Measurements from ENCODE around the gene IQCF2.
"Not testable (repeated sequence)": the region's sequence is repeated elsewhere in the genome, so short reads cannot be mapped to it uniquely, and the experiment has no call there.

The IQCF2 gene

GRCh38 chr3:51860703-51861665, at the start of gene IQCF2:
IQCF2 (plus strand) TSS chr3:51861615; CDS start chr3:51861667, 52 bp downstream.
- DNase-seq = no peak

DNA sequence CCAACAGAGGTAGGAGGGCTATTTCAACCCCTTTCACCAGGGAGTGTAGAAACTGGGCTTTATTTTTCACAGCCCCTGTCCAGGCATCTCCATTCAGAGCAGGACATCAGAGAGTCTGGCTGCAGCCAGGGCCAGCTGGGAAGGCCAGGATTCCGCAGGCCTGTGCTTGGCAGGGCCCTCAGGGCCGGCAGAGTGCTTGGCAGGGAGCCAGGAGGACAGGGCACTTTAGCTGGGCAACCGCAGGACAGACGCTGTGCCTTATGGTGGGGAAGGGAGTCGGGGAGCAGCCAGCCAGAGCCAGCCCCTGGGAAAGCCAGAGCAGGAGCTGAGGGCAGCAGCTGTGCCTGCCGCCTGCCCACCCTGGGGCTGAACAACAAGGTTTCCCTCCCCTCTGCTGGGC, 47.9 kb upstream of the IQCF2 start:
- no peak for DNase-seq

- no peak for DNase-seq
These were observed 47.4 kb upstream of the IQCF2 start for GRCh38 chr3:51814034-51814433.

DNA sequence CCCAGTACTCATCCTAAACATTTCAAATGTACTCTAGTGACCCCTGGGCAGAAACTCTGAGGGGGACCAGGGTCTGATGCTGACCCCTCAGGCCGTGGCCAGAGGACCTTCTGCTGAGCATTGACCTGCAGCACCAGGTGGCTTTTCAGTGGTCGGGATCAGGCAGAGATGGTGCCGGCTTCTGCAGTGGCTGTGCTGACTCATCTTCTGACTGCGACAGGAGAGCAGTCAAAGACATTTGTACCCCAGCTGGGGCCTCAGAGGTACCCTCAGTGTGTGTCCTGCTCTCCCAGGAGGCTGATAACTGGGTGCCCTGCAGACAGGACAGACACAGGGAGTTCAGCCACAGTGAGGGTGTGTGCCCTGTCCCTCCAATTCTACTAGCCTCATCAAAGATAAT, 45.8 kb upstream of the IQCF2 start:
- DNase-seq = no peak

DNA sequence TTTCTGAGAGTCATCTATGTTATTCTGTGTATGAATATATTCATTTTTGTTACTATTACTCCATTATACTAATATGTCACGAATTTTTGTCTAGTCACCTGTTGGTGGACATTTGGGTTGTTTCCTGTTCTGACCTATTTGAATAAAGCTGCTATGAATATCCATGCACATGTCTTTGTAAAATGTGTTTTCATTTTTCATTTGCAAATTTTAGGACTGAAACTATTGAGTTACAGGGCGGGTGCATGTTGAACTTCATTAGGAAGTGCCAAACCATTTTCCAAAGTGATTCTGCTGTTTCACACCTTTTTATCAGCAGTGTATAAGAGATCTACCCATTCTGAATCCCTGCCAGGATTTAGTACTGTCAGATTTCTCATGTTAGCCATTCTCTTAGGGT, 44.7 kb upstream of the IQCF2 start:
- no peak for DNase-seq

DNA sequence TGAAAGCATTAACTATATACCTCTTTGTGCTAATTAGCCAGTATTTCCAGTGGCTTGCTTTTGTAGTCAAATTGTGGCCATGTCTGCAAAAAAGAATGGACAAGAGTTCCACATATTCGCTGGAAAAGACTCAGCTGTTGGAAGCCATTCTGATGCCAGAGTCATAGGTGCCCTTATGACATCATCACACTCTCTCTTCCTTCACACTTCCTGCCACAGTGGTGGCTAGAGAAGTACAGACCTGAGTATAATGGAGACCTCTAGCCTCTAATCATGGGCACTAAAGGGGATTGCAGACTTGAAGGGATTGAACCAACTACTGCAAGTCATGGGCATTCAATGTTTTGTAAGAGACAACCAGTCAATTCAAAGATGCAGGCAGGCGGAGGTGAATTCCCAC, 44.0 kb upstream of the IQCF2 start:
- DNase-seq = no peak

- no peak for DNase-seq
These were observed 42.3 kb upstream of the IQCF2 start for GRCh38 chr3:51819151-51819550.

- no peak for DNase-seq
These were observed 41.6 kb upstream of the IQCF2 start for GRCh38 chr3:51819709-51820406.

DNA sequence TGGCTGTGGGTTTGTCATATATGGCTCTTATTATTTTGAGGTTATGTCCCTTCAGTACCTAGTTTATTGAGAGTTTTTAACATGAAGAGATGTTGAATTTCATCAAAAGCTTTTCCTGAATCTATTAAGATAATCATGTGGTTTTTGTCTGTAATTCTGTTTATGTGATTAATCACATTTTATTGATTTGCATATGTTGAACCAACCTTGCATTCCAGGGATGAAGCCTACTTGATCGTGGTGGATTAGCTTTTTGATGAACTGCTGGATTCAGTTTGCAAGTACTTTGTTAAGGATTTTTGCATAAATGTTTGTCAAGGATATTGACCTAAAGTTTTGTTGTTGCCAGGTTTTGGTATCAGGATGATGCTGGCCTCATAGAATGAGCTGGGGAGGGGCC, 33.1 kb upstream of the IQCF2 start:
- no peak for DNase-seq

DNA sequence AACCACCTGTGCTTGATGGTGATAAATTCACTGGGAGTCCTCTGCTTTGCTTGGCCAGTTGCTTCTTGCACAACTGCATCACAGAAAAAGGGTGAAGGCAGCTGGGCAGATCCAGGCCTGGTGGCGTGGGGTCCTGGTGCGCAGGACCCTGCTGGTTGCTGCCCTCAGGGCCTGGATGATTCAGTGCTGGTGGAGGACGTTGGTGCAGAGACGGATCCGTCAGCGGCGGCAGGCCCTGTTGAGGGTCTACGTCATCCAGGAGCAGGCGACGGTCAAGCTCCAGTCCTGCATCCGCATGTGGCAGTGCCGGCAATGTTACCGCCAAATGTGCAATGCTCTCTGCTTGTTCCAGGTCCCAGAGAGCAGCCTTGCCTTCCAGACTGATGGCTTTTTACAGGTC, 31.1 kb upstream of the IQCF2 start:
- no peak for DNase-seq

DNA sequence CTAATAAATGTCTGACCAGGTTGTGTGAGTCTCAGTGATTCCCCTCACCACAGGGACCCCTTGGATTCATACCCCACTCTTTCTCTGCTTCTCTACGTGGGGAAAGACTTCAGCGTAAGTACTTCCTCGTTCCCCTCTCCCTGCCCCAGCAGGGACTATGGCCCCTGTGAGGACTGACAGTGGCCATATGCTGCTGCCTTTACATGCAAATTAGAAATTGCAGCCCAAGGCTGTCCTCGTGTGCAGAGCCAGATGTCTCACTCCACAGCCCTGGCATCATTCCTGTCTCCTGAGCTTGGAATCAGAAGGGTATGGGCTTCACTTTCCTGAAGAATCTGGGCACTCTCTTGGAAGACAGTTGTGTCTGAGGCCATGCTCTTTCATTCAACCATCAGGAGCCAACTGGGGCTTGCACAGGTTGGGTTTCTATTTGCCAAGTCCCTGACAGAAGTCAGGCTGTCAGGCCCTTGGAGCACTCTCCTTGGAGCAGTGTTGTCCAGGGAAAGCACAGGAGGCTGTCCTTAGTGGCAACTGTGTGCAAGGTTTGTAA, 30.5 kb upstream of the IQCF2 start:
- DNase-seq = no peak

GRCh38 chr3:51836606-51837005, 24.8 kb upstream of the IQCF2 start:
- DNase-seq = no peak

- no peak for DNase-seq
These were observed 16.3 kb upstream of the IQCF2 start for GRCh38 chr3:51845129-51845528.

DNA sequence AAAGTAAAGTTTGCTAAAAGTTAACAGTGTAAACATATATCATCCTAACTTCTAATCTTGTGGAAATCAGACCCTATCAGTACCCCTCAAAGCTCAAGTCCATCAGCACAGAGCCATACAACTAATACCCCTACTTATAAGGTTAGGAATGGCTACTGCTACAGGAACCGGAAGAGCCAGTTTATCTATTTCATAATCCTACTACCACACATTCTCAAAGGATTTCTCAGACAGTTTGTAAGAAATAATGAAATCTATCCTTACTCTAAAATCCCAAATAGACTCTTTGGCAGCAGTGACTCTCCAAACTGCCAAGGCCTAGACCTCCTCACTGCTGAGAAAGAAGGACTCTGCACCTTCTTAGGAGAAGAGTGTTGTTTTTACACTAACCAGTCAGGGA, 6.0 kb upstream of the IQCF2 start:
- not testable (repeated sequence) for DNase-seq

- no peak for DNase-seq
These were observed 1.5 kb downstream of the IQCF2 start for GRCh38 chr3:51862886-51863285.

DNA sequence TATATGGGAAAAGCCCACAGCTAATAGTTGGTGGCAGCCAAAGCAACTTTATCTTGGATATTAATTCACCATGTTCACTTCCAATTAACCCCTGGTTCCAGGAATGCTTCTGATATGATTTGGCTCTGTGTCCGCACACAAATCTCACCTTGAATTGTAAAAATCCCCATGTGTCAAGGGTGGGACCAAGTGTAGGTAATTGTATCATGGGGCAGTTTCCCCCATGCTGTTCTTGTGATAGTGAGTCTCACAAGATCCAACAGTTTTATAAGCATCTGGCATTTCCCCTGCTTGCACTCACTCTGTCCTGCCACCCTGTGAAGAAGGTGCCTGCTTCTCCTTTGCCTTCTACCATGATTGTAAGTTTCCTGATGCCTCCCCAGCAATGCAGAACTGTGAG, 7.5 kb downstream of the IQCF2 start:
- not testable (repeated sequence) for DNase-seq

- no peak for DNase-seq
These were observed 7.9 kb downstream of the IQCF2 start for GRCh38 chr3:51869304-51869703.

GRCh38 chr3:51873253-51873766, 11.9 kb downstream of the IQCF2 start:
- no peak for DNase-seq

GRCh38 chr3:51873876-51874275, 12.5 kb downstream of the IQCF2 start:
- no peak for DNase-seq

DNA sequence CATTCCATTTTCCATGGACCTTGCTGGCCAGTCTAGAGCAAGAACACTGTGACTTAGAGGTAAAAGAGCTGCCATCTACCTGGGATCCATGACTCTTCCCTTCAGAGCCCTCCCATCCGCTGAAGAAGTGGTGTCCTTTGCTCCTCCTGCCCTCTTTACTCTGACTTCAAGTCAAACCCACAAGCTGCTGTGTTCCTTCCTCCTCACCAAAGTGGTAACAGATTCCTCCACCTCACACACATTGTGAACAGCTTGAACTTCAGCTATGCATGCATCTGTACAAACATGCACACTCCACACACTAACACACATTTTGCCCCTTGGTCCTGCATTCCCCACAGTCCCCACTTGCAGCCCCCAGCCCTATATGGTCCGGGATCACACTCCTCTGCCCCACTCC, 13.0 kb downstream of the IQCF2 start:
- no peak for DNase-seq

DNA sequence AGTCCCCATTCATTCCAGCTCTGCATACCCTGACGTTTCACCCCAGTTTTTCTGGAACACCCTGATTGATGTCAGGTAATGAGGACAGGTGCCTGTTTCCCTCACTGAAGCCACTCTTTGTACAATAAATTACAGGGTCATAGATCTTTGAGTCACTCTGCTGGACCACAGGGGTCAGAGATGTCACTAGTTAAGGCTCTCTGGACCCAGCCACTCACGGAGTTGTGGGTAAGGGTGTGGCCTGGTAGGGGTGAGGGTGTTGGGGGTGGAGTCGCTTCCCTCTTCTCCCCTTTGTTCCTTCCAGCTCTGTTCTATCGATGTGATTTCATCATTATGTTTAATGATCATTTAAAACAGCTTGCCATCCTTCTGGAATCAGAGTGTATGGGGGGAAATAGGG, 13.5 kb downstream of the IQCF2 start:
- no peak for DNase-seq

DNA sequence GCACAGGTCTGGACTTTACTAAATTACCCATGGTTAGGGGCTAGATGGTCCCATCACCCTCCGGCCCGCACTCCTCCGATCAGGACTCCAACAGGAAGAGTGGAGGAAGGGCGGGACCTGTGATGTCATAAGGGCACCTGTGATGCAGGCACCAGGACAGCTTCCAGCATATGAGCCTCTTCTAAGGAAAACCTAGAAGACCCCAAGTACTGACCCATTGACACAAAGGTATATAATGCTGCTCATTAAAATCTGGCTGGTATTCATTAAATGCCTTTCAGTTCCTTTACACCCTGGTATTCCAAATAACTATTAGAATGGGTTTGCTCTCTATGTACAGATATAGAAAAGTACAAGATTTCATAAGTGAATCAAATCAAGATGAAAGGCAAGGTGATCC, 14.1 kb downstream of the IQCF2 start, which contains the start of gene IQCF5:
Gene IQCF5 (minus strand): TSS at position 101 of the 400 bp plus-strand sequence. CDS start 70 bp downstream, at position 31.
- DNase-seq = no peak

GRCh38 chr3:51876186-51876585, 14.8 kb downstream of the IQCF2 start:
- no peak for DNase-seq

DNA sequence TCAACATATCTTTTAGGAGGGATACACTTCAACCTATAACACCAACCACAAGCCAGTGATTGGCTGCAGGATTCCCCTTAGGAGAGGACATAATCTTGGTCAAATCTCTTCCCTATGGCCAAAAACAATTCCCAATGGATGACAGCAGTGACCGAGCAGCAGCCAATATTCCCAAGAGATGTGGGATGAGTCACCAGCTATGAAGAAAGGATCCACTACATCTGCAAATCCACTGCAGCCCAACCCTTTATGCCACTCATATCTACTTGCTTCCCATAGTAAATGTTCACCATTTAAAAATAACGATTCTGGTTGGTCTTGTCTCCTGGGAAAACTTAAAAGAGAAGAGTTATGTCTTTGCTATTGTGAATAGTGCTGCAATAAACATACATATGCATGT, 18.5 kb downstream of the IQCF2 start:
- DNase-seq = no peak
